ENCODE measurements around the gene AKAP6.

The AKAP6 gene

GRCh38 chr14:32754209-32754608 is 425.1 kb downstream of the AKAP6 start:
- Mint-ChIP-seq H3K4me3 (no peak overlapping the region), H3K27me3 (ENCODE audit: low read depth) (no peaks in the 10 kb centered on the region), H3K4me1 (no peaks in the 10 kb centered on the region), H3K27ac (no peak overlapping the region), H3K36me3 (ENCODE audit: low read depth) (peaks cover 14% of the 10 kb centered on the region), H3K9me3 (peaks cover 32% of the 10 kb centered on the region)
- no peak for TF ChIP-seq CTCF (IDR thresholded peaks at IDR 0.05; ENCODE audit: unreplicated experiment in 3 of 3)

- Mint-ChIP-seq H3K4me1 (no peaks in the 10 kb centered on the region), H3K27me3 (ENCODE audit: low read depth) (no peaks in the 10 kb centered on the region), H3K9me3 (peaks cover 32% of the 10 kb centered on the region), H3K36me3 (ENCODE audit: low read depth) (peaks cover 14% of the 10 kb centered on the region), H3K4me3 (no peak overlapping the region), H3K27ac (no peak overlapping the region)
- no peak for TF ChIP-seq CTCF (IDR thresholded peaks at IDR 0.05; ENCODE audit: unreplicated experiment in 3 of 3)
These were observed 427.1 kb downstream of the AKAP6 start for GRCh38 chr14:32756173-32756572.

DNA sequence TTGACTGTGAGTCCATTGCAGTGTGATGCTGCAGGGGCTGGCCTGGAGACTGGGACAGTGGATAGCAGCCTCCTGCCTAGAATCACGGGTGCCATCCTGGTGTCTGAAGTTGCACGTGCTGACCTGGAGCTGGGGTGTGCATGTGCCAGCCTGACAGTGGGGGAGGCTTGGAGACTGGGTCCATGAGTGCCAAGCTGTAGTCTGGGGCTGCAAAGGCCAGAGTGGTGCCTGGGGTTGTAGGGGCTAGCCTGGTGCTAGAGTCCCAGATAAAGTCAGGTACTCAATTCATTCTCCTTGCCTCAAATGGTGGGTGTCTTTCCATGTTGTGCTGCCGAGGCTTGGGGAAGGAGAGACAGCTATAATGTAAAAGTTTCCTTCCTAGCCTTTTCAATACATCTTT is 427.7 kb downstream of the AKAP6 start:
- no peak for TF ChIP-seq CTCF (IDR thresholded peaks at IDR 0.05; ENCODE audit: unreplicated experiment in 3 of 3)
- Mint-ChIP-seq H3K27ac (no peak overlapping the region), H3K4me3 (no peak overlapping the region), H3K27me3 (ENCODE audit: low read depth) (no peaks in the 10 kb centered on the region), H3K4me1 (no peaks in the 10 kb centered on the region), H3K36me3 (ENCODE audit: low read depth) (peaks cover 14% of the 10 kb centered on the region), H3K9me3 (peaks cover 32% of the 10 kb centered on the region)

DNA sequence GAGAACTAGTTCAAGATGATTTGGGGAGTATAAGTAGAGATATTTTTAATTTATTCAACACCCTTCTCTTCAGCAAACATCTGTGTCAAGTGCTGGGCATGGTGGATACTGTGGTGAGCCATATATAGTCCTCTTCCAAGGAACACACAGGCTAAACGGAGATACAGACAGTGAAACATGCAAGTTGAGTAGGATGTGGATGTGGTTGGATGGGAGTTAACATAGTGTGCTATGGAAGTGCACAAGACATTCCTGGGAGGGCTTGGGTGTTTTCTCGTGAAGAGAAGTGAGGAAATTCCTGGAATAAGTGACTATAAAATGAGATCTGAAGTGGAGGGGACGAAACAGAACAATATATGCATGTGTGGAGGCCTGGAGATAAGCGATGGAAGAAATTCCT is 428.5 kb downstream of the AKAP6 start:
- Mint-ChIP-seq H3K36me3 (ENCODE audit: low read depth) (peaks cover 14% of the 10 kb centered on the region), H3K27ac (no peak overlapping the region), H3K4me1 (no peaks in the 10 kb centered on the region), H3K4me3 (no peak overlapping the region), H3K9me3 (peaks cover 32% of the 10 kb centered on the region), H3K27me3 (ENCODE audit: low read depth) (no peaks in the 10 kb centered on the region)
- TF ChIP-seq CTCF (IDR thresholded peaks at IDR 0.05; ENCODE audit: unreplicated experiment in 3 of 3): no peak

GRCh38 chr14:32761381-32761968 is 432.4 kb downstream of the AKAP6 start:
- Mint-ChIP-seq H3K4me1 (no peaks in the 10 kb centered on the region), H3K4me3 (no peak overlapping the region), H3K36me3 (ENCODE audit: low read depth) (peaks cover 3% of the 10 kb centered on the region), H3K27me3 (ENCODE audit: low read depth) (no peaks in the 10 kb centered on the region), H3K27ac (no peak overlapping the region), H3K9me3 (peaks cover 7% of the 10 kb centered on the region)
- TF ChIP-seq CTCF (IDR thresholded peaks at IDR 0.05; ENCODE audit: unreplicated experiment in 3 of 3): no peak

GRCh38 chr14:32762886-32763285 is 433.8 kb downstream of the AKAP6 start:
- Mint-ChIP-seq H3K27me3 (ENCODE audit: low read depth) (no peaks in the 10 kb centered on the region), H3K36me3 (ENCODE audit: low read depth) (no peaks in the 10 kb centered on the region), H3K4me1 (no peaks in the 10 kb centered on the region), H3K27ac (no peak overlapping the region), H3K9me3 (no peaks in the 10 kb centered on the region), H3K4me3 (no peak overlapping the region)
- no peak for TF ChIP-seq CTCF (IDR thresholded peaks at IDR 0.05; ENCODE audit: unreplicated experiment in 3 of 3)
